Myocyte (in vitro differentiated cells): ENCODE results near the gene SLC47A2. TPM values are rescaled to one million over a fixed set of nuclear protein-coding genes. Genes with fewer than 3 reads are reported as not detected.
"Not testable (repeated sequence)": the region's sequence is repeated elsewhere in the genome, so short reads cannot be mapped to it uniquely, and the experiment has no call there.

Source experiments
- DNase-seq: peaks from one replicate; pipeline ENCODE4 v3.0.0-alpha.2; 2012; ENCODE audit warnings: low read depth
- total RNA-seq: library from RNA; depleted of rRNA; stranded (reverse); fragments of >200 nt; gene quantifications from 2 replicates; pipeline ENCODE4 v1.2.3, GENCODE V29; 2014

SLC47A2 gene
- total RNA-seq, 1 donor from 2014 or later = 3.8 TPM

GRCh38 chr17:19708431-19709175 is 7.8 kb downstream of the SLC47A2 start:
- no peak for DNase-seq

GRCh38 chr17:19707728-19708221 is 8.6 kb downstream of the SLC47A2 start:
- DNase-seq = no peak

DNA sequence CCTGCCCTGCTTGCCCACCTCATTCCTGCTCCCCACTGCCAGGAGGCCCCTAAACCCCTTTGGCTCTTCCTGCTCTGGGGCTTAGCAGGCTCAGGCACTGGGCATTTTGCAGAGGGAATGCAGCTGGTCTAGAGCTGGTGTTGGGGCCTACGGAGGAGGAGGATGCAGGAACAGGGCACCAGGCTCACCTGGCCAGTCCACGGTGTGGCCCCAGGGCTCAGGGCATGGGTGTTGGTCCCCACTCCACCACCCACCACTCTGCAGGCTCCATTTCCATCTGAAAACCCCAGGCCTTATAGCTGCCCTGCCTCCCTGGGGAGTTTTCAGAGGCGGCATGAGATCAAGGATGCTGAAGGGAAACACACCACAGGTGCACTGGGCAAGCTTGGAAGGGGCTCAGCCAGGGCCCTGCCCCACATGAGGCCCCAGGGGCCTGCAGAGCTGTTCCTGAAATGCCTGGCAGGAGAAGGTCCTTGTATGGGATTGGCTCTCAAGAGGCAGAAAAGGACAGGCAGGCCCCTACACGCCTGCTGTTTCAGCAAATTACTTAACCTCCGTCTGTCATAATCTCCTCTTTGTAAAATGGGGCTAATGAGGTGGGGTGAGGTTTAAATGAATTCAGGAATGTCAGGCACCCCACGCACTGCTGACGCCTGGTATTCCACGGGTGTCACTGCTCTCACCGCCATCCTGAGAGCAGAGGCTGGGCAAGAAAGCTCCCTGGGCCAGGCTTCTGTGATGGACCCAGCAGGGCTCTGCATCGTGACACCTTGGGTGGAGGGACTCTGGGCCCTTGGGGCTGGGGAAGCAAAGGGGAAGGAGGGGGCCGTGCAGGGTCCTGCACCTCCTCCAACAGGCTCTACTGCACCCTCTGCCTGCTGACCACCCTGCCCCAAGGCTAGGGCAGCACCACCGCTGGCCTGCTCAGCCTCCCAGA is 9.3 kb downstream of the SLC47A2 start:
- no peak for DNase-seq

GRCh38 chr17:19705771-19706770 is 10.3 kb downstream of the SLC47A2 start:
- DNase-seq = no peak

- DNase-seq = no peak
These were observed 11.2 kb downstream of the SLC47A2 start for GRCh38 chr17:19705201-19705600.

- DNase-seq = no peak
These were observed 12.4 kb downstream of the SLC47A2 start for GRCh38 chr17:19703828-19704613.

GRCh38 chr17:19703106-19703827 is 13.1 kb downstream of the SLC47A2 start:
- DNase-seq = peak; percentile 87

DNA sequence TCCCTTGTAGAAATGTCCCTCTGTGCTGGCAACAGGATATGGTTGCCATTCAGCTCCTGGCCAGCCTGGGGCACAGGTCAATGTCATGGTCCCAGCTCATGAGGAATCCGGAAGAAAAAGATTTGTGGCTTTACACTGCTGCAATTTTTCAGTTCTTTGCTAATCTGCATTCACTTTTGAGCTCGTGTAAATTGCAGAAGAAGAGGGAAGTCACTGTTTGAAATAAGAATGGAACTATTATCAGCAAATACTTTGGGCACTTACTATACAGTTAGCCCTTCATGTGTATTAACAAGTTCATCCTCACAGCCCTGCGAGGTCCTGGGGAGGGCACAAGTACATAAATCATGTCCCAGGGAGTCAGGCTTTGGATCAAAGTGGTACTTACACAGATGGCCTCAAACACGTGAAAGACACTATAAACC is 14.2 kb downstream of the SLC47A2 start:
- DNase-seq = no peak

DNA sequence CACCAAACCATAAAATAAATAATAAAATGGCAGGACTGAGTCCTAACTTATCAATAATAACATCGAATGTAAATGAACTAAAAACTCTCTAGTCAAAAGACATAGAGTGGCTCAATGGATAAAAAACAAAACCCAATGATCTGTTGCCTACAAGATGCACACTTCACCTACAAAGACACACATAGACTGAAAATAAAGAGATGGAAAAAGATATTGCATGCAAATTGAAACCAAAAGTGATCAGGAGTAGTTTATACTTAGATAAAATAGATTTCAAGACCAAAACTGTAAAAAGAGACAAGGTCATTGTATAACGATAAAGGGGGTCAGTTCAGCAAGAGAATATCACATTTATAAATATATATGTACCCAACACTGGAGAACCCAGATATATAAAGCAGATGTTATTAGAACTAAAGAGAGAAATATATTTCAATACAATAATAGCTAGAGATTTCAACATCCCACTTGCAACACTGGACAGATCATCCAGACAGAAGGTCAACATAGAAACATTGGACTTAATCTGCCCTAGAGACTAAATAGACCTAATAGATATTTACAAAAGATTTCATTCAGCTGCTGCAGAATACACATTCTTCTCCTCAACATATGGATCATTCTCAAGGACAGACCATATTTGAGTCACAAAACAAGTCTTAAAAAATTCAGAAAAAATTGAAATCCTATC is 29.8 kb downstream of the SLC47A2 start:
- no peak for DNase-seq

- not testable (repeated sequence) for DNase-seq
These were observed 31.3 kb downstream of the SLC47A2 start for GRCh38 chr17:19684909-19685580.

DNA sequence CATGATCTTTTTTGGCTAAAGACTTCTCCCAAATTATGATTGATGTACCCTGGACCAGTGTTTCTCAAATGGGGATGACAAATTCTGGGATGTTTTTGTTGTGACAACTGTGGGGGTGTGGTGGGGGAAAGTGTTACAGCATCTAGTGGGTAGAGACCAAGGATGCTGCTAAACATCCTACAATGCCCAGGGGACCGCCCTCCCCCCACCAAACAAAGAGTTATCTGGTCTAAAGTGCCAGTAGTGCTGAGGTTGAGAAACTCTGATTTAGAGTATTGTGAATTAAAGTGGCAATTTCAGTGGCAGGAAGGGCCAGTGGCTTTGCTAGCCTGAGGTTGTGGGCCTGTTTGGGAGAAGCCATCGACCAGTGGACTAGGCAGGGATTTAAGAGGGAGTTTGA is 33.3 kb downstream of the SLC47A2 start:
- DNase-seq = no peak

GRCh38 chr17:19678581-19679453 is 37.6 kb downstream of the SLC47A2 start:
- DNase-seq = no peak

- no peak for DNase-seq
These were observed 38.5 kb downstream of the SLC47A2 start for GRCh38 chr17:19677736-19678379.

DNA sequence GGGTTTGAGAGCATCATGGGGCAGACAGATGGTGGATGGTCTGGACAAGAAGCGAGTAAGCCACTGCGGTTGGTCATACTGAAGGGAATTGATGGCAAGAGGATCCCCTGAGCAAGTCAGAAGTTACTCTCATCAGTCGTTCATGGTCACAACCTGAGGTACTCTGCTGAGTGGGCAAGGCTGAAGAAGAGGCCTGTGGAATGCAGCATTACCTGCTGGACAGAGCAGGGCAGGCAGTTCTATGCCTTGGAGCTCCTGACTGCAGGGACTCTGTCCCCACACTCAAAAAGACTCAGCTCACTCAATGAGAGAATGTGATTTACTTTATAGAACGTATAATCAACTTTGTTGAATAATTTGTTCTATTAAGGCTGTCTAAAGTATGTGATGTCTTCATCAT is 39.5 kb downstream of the SLC47A2 start:
- DNase-seq = no peak

GRCh38 chr17:19673623-19674022 is 42.8 kb downstream of the SLC47A2 start:
- DNase-seq = no peak

- DNase-seq = peak; percentile 86
These were observed 44.2 kb downstream of the SLC47A2 start for GRCh38 chr17:19672009-19672750.
